Measurements from ENCODE around the gene BSN.
"Not testable (repeated sequence)": the region's sequence is repeated elsewhere in the genome, so short reads cannot be mapped to it uniquely, and the experiment has no call there.

The BSN gene

DNA sequence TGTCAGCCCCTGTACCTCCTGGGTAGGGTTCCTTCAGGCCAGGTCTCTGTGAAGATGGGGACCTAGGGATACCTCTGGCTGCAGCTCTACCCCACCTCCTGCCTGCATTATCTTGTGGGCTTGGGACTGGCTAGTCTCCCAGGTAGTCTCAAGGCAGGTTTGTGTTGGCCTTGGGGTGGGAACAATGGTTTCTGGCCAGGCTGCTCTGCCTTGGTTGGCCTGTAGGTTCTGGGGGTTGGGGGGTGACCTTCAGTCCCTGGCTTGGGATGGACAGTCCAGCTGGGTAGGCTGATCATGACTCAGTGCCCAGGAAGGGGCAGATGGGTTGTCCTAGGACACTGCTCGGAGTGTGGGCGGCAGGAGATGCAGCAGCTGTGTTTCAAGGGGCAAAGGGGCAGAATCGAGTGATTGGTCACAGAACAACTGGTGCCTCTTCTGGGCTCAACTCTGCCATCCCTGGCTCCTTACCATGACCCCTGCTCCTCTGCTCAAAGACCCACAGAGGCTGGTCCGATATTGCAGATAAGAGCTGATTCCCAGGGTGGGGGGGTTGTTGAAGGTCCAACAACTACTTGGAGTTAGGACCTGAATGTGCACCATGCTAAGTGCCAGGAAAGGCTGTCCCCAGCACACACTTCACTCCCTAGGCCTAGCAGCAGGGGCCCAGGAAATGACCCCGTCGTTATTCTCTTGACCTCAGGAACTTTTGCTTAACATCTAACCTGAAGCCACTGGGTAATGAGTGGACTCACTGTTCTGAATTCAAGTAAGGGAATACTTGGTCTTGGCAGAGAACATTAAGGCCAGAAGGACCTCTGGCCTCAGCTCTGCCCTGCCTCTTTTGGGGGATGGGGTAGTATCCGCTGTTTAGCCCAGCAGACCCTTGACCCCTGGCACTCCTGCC, 18.1 kb upstream of the BSN start:
- no peak for DNase-seq (ENCODE audit: low read depth in 2 of 3, low spot score in 2 of 3)

DNA sequence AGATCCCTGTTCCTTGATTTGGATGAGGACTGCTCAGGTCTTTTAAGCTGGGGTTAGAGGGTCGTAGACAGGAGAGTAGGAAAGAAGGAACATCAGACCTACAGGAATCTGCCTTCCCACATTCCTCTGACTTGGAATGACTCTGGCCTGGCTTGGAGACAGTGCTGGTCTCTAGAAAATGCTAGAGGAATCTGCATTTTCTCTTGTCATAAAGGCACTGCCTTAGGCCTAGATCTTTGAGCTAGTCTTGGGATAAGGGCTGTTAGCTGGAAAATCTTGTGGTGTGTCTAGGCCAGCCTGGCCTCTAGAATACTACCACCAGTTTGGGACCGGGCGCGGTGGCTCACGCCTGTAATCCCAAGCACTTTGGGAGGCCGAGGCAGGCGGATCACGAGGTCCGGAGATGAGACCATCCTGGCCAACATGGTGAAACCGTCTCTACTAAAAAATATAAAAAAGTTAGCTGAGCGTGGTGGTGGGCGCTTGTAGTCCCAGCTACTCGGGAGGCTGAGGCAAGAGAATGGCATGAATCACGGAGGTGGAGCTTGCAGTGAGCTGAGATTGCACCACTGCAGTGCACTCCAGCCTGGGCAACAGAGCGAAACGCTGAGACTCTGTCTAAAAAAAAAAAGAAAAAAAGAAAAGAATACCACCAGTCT, 17.3 kb upstream of the BSN start:
- DNase-seq (ENCODE audit: low read depth in 2 of 3, low spot score in 2 of 3) = no peak

DNA sequence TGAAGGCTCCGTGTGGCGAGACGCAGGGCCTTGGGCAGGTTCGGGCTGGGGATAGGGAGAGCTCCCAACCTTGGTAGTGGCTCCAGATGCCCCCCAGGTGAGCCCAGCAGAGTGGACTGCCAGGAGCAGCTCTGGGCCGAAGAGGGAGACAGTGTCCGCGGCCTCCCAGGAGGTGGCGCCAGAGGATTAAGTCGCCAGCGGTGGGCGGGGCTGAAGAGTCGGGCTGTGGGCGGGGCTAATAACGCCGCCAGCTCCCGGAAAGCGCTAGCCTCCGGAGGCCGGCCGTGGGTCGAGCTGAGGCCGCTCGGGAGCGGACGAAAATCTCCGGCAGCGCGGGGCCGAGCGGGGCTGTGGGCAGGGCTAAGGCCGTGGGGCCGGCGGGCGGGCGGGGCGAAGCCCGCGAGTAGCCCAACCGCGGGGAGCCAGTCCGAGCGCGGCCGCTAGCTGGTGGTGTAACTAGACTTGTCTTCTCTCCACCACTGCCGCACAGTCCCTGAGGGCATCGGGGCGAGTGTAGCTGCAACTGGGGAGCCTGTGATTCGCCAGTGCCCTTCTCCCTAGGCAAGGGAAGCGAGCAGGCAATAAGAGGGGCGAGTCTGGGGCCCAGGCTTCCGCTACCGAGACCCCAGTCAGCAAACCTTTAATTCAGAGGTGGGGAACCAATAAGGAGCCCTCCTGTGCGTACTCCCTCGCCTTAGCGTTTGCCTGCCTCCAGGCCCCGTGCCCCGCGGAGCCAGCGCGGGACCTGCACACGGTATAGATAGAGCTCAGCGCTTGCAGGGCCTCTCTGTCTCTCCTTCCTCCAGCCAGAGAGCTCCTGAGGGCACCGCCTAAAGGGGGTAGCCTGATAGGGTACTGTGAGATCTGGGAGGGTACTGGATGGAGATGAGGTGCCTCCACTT, 14.4 kb upstream of the BSN start:
- DNase-seq (ENCODE audit: low read depth in 2 of 3, low spot score in 2 of 3) = peak; percentile 81 to 97 (median 95)

DNA sequence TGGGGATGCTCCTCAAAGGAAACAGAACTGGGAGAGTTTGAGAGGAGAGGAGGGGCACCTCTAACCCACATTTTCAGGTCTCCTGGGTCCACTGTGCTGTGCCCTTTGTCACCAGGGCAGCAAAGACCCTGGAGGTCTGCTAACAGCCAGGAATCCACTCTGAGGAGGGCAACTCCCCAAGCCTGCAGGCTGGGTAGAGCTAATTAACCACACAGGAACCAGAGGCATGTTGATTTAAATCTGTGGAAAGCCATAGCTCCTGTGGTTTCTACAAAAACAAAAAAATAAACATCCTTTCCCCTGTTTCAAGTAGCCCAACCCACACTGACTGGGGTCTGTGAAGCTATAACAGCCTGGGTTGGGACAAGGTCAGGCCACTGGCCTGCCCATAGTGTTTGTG, 2.2 kb upstream of the BSN start:
- DNase-seq (ENCODE audit: low read depth in 2 of 3, low spot score in 2 of 3) = no peak

DNA sequence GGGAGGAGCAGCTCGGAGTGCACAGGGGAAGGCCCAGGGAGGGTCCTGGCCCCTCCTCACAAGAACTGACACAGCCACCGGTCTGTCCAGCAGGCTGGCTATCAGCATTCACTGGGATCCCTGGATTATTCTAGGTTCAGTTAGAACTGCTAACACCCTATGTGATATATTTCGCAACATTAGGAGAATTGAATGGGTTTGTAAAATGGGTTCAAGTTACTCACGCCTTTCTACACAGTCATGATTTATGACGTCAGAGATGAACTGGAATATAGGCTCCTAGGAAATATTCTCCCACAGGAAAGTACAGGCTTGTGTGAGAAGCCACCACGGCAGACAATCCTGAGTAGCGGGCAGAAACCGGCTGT, 969 bp upstream of the BSN start:
- DNase-seq (ENCODE audit: low read depth in 2 of 3, low spot score in 2 of 3) = no peak

DNA sequence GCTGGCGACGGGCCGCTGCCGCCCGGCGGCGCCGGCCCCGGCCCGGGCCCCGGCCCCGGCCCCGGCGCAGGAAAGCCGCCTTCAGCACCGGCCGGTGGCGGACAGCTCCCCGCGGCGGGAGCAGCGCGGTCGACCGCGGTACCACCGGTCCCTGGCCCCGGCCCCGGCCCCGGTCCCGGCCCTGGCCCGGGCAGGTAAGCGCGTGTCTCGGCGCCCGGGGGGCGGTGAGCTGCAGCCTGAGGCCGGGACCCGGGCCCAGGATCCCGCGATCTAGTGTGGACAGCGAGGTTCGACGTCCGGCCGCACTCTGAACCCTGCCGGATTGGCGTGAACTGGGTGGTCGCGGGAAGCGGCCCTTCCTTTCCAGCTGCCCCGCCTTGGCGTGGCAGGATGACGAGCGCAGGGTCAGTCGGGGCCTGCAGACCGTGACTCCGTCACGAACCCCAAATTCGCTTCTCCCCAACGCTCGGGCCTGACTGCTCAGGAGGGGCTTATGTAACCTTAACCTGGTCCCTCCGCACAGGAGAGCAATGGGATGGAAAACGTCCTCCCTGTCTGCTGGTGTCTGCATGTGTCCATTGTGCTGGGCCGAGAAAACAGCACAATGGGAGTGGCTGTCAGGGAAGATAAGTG, 472 bp downstream of the BSN start:
- peak in 2 of 3 experiments; percentile 18 to 26 for DNase-seq (ENCODE audit: low read depth in 2 of 3, low spot score in 2 of 3)

DNA sequence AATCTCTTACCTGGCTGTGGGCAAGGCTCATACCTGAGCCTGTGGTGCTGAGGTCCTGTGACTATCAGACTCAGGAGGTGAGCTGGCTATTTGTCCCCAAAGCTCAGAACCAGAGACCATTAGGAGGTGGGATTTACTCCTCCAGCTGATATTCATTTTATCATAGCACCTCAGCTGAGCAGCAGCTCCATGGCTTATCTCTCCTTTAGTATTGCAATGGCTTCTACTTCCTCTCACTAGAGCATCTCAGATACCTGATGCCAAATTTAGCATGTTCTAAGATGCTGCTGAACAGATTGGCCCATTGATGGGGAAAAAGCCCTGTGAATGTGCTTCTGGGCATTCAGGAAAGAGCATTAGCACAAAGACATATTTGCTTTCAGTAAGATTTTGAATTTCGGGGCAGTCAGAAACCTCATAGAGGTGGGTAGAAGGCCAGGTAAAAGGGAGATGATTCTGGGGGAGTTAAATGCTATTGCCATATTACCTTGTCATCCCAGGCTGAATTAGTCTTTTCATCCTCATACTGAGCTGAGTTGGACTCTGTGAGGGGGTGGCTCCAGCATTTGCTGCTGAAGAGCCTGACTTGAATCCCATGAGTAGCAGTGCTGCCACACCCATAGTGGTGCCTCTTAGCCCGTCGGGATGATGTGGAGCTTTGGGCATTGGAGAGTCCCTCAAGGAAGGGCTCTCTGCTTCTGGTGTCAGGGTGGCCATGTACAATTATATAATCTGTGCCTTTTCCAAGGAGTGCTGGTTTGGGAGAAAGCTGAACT, 2.4 kb downstream of the BSN start:
- DNase-seq (ENCODE audit: low read depth in 2 of 3, low spot score in 2 of 3) = no peak

DNA sequence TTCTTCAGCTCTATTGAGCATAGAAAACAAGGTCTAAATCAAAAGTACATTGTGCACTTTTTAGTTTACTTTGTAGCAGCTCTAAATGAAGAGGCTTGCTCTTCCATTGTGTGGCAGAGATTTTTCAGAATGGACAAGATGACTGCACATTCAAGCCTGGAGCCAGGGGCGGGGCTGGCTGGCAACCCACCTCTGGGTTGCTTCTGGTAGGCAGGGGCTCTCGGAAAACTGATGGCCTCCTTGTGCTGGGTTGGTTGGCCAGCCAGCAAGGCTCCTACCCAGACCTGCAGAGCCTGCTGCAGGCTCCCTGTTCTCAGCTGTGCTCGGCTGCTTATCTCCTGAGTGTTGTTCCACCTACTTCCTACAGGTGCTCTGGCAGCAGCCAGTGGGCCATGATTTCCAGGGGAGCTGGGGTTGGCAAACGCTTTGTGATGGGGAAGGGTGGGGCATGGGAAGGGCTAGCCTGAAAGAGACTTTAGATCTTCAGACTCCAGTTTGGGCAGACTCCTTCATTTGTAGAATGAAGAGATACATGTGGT, 8.8 kb downstream of the BSN start:
- no peak for DNase-seq (ENCODE audit: low read depth in 2 of 3, low spot score in 2 of 3)

DNA sequence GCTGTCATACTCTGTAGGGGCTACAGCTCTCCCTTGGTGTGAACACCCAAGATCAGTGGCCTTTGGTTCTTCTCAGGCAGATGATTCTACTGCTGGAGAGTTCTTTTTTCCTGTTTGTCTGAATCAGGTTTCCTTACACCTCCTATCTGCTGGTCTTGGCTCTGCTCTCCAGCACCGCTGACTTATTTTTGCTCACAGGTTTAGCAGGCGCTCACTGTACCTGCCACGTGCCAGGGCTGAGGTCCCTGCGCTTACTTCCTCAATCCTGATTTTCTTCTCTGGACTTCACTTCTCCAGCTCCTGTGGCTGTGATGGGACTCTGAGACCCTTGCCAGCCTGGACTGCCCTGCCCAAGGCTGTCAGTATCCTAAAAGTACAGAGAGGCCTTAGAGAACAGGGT, 9.5 kb downstream of the BSN start:
- no peak for DNase-seq (ENCODE audit: low read depth in 2 of 3, low spot score in 2 of 3)

DNA sequence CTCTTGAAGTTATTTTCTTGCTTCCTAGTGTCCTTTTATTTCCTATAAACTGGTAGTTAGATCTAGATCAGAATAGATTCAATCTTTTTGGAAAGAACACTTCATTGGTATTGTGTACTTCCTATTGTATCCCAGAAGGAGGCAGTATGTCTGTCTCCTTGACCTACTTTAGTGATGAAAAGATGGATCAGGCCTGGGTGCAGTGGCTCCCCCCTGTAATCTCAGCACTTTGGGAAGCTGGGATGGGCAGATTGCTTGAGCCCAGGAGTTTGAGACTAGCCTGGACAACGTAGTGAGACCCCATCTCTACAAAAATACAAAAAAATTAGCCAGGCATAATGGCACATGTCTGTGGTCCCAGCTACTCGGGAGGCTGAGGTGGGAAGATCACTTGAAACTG, 12.0 kb downstream of the BSN start:
- DNase-seq (ENCODE audit: low read depth in 2 of 3, low spot score in 2 of 3) = no peak

DNA sequence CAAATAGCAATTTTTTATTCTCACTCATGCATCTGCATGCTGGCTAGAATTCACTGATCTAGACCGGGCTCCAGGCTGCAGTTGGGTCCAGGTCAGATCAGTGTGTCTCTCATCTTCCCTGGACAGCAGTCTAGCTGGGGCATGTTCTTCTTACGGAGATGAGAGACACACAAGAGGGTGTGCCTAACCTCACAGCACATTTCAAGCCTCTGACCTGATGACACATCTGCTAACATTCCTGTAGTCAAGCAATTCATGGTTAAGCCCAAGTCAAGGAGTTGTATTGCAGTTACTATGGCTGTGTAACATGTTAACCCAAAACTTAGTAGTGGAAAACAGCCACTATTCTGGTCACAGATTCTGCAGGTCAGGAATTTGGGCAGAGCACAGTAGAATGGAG, 13.1 kb downstream of the BSN start:
- DNase-seq (ENCODE audit: low read depth in 2 of 3, low spot score in 2 of 3) = no peak

DNA sequence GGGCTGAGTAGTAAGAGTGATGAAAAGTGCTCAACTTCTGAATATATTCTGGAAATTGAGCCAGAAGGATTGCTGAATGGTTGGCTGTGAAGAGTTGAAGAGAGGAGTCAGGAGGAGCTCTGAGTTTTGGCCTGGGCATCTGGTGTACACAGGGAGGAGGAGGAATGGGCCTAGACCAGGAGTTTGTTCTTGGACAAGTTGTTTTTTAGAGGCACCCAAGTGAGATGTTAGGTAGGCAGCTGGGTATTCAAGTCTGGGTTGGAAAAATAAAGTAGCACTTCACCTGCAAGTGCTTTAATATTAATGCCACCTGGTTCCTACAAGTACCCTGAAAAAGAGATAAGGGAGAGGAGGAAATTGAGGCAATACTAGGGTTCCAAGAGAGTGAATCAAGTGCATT, 14.7 kb downstream of the BSN start:
- no peak for DNase-seq (ENCODE audit: low read depth in 2 of 3, low spot score in 2 of 3)

DNA sequence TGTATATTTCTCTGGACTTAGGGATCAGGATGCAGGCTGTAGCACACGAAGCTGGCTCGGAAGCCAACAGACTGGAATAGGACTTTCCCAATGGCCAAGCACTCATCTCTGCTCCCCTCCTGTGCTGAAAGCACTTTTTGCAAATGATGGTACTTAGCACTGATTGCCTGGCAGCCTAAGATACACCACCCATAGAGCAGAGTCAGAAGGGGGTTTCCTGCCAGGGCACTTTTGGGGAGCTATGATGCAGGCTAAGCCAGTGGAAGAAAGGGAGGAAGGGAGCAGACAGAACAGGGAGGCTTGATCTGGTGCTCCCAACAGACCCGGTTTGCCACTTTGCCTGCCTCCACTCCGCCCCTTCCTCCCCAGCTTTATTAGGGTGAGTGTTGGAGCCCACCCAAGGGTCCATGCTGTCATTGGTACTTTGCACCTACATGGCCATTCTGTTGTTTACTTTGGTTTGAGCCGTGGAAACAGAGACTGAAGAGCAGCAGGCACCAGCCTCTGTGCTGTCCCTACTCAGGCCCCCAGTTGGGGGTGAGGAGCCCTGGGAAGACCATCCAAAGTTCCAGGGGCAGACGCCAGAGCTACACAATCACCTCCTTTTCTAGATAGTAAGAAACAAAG, 15.9 kb downstream of the BSN start:
- no peak for DNase-seq (ENCODE audit: low read depth in 2 of 3, low spot score in 2 of 3)

DNA sequence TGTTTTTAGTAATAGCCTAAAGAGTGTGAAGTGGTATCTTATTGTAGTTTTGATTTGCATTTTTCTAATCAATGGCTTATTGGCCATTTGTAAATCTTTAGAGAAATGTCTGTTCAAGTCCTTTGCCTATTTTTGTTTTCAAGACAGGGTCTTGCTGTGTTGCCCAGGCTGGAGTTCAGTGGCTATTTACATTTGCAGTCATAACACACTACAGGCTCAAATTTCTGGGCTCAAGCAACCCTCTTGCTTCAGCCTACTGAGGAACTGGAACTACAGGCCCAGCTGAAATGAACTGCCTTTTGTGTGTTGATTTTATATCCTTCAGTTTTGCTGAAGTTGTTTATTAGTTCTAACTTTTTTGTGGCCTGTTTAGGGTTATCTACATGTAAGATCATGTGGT, 27.9 kb downstream of the BSN start:
- DNase-seq (ENCODE audit: low read depth in 2 of 3, low spot score in 2 of 3) = no peak

DNA sequence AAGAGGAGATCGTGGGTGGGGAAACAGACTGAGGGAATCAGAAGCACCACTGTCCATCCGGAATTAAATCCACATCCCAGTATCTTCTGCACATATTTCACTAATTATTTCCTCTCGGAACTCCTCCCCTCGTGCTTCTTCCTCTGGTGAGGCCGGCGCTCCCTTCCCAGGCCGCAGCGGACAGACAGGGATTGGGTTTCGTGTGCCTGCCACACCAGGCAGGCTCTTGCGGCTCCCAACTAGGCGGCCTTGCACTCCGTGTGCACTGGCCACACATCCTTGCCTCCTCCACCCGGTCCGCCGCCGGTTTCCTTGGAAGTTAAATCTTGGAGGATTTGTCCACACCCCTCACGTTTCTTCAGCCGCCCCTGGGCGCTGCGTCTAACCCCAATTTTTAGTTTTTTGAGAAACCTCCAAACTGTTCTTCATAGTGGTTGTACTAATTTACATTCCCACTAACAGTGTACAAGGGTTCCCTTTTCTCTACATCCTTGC, 31.0 kb downstream of the BSN start:
- not testable (repeated sequence) for DNase-seq (ENCODE audit: low read depth in 2 of 3, low spot score in 2 of 3)

DNA sequence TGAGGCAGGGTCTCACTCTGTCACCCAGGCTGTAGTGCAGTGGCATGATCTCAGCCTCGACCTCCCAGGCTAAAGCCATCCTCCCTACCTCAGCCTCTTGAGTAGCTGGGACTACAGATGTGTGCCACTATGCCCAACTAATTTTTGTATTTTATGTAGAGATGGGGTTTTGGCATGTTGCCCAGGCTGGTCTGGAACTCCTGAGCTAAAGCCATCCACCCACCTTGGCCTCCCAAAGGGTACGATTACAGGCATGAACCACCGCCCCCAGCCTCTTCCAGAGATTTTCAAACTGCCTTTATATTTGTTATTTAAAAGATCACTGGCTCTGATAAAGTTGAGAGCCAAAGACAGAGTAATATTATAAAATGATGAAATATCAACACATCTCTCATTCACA, 37.3 kb downstream of the BSN start:
- DNase-seq (ENCODE audit: low read depth in 2 of 3, low spot score in 2 of 3) = no peak

DNA sequence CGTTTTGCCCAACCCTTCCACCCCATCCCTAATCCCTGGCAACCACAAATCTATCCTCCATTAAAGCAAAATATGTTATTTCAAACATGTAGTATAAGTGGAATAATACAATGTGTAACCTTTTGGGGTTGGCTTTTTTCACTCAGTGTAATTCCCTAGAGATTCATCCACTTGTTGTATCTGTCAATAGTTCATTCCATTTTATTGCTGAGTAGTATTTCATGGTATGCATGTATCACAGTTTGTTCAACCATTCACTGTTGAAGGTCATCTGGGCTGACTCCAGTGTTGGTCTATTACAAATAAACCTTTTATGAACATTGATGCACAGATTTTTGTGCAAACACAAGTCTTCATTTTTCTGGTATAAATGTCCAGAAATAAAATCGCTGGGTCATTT, 38.8 kb downstream of the BSN start:
- DNase-seq (ENCODE audit: low read depth in 2 of 3, low spot score in 2 of 3) = no peak

DNA sequence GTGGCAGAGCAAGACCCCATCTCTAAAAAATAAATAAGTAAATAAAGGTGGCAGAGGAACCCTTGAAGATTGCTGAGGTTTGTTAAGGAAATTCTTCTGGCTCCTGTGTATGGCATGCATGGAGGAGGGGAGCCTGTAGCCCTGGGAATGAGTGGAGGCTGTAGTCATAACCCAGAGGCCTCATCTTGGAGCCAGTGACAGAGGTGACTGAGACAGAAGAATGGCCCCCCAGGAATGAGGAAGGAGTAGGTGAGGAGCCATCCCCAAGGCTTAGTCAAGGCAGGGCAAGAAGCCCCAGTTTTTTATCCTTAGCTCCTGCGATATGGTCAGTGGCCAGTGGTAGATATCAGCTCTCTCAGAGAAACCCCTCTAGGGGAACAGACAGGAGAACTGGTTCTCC, 46.5 kb downstream of the BSN start:
- no peak for DNase-seq (ENCODE audit: low read depth in 2 of 3, low spot score in 2 of 3)

DNA sequence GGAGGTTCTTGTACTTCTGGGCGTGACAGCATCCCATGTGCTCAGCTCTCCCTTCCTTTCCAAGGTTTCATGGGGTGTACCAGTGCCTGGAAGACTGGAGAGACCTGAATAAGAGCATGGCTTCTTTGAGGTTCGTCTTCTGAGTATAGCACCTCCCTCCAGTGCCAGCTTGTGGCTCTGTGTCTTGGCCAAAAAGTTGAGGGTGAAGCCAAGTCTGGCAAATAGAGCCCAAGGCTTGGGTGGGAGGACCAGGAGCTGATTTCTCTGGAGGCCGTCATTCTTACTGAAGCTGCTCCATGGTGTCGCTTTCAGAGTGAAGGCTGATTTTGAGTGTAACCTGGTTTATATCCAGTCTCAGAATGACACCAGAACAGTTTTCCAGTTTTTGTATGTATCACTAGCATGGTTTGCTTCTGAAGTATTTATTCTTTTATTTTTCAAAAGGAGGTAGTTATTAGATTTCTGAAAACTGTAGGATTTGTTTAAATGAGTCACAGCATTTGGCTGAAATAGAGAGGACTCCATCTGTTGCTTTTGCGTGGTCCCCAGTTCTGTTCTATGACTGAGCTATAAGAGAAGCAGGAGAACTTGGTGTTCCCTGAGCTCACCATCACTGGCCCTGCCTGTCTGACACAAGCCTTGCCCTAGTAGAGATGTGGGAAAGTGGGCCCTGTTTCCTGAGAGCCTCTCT, 47.2 kb downstream of the BSN start:
- DNase-seq (ENCODE audit: low read depth in 2 of 3, low spot score in 2 of 3) = no peak

Data from activated CD8-positive, alpha-beta memory T cell treated with anti-CD3 and anti-CD28 coated beads for 48 hours (primary cell).